OCI-LY1 (cell line): Measurements from ENCODE around the gene AMIGO2.

Source experiments
- H2AFZ ChIP-seq: fragments of 200-600 bp; sonication (generic), shearing (Covaris generic); 2 replicates; pipeline ENCODE4 v1.6.0; 2014; ENCODE audit warnings: antibody characterized with exemption, mild to moderate bottlenecking, low read length
- H3F3A ChIP-seq: fragments of 200-600 bp; sonication (generic), shearing (Covaris generic); 2 replicates; pipeline ENCODE4 v1.6.0; 2014; ENCODE audit warnings: mild to moderate bottlenecking, antibody characterized with exemption, low read length, moderate library complexity; ENCODE audit not compliant: insufficient read depth
- H3K27ac ChIP-seq: fragments of 200-600 bp; sonication (generic); 2 replicates; pipeline ENCODE4 v1.5.1; 2014; ENCODE audit warnings: low read length, mixed run types, mild to moderate bottlenecking, low read depth; ENCODE audit not compliant: poor library complexity, severe bottlenecking
- H3K27me3 ChIP-seq: fragments of 200-600 bp; sonication (generic); 2 replicates; pipeline ENCODE4 v1.6.0; 2014; ENCODE audit warnings: antibody characterized with exemption, mild to moderate bottlenecking, low read length, moderate library complexity; ENCODE audit not compliant: insufficient read depth
- H3K36me3 ChIP-seq: fragments of 200-600 bp; sonication (generic); 2 replicates; pipeline ENCODE4 v1.6.1; 2014; ENCODE audit warnings: mild to moderate bottlenecking, antibody characterized with exemption, low read length, moderate library complexity, mixed read lengths; ENCODE audit not compliant: insufficient read depth
- H3K4me1 ChIP-seq: fragments of 200-600 bp; sonication (generic); 2 replicates; pipeline ENCODE4 v1.5.1; 2014; ENCODE audit warnings: mild to moderate bottlenecking, low read length, moderate library complexity; ENCODE audit not compliant: insufficient read depth, severe bottlenecking
- H3K4me2 ChIP-seq: fragments of 200-600 bp; sonication (generic), shearing (Covaris generic); 2 replicates; pipeline ENCODE4 v1.6.1; 2014; ENCODE audit warnings: low read length
- H3K4me3 ChIP-seq: fragments of 200-600 bp; sonication (generic); 2 replicates; pipeline ENCODE4 v1.5.1; 2014; ENCODE audit warnings: low read length, low read depth, mild to moderate bottlenecking, mixed read lengths; ENCODE audit not compliant: poor library complexity, severe bottlenecking
- H3K79me2 ChIP-seq: fragments of 200-600 bp; shearing (Covaris generic); 2 replicates; pipeline ENCODE4 v1.6.1; 2016; ENCODE audit warnings: mixed run types, low read length, mixed read lengths; ENCODE audit not compliant: insufficient read depth
- H3K9ac ChIP-seq: fragments of 200-600 bp; sonication (generic), shearing (Covaris generic); 2 replicates; pipeline ENCODE4 v1.6.1; 2014; ENCODE audit warnings: mild to moderate bottlenecking, low read length, mixed read lengths
- H3K9me2 ChIP-seq: fragments of 200-600 bp; sonication (generic), shearing (Covaris generic); 2 replicates; pipeline ENCODE4 v1.6.1; 2014; ENCODE audit warnings: low read depth, mild to moderate bottlenecking, low read length, mixed read lengths
- H3K9me3 ChIP-seq: fragments of 200-600 bp; shearing (Covaris generic); 2 replicates; pipeline ENCODE4 v1.6.1; 2014; ENCODE audit warnings: low read length, mixed read lengths
- H4K20me1 ChIP-seq: fragments of 200-600 bp; sonication (generic), shearing (Covaris generic); 2 replicates; pipeline ENCODE4 v1.6.0; 2016; ENCODE audit warnings: mild to moderate bottlenecking, low read length; ENCODE audit not compliant: insufficient read depth
- EZH2 ChIP-seq: fragments of 200-600 bp; sonication (generic), shearing (Covaris generic); IDR thresholded peaks from 2 replicates; pipeline ENCODE4 v1.8.0; 2017; ENCODE audit warnings: borderline replicate concordance, mixed run types, mild to moderate bottlenecking, antibody characterized with exemption, low read length, moderate library complexity, mixed read lengths
- TF ChIP-seq, protein P1 (sequence below): fragments of 200-600 bp; sonication (generic), shearing (Covaris generic); IDR thresholded peaks from 2 replicates; pipeline ENCODE4 v1.5.1; 2017; ENCODE audit warnings: mild to moderate bottlenecking, antibody characterized with exemption, low read length, moderate library complexity, mixed read lengths

The AMIGO2 gene

DNA sequence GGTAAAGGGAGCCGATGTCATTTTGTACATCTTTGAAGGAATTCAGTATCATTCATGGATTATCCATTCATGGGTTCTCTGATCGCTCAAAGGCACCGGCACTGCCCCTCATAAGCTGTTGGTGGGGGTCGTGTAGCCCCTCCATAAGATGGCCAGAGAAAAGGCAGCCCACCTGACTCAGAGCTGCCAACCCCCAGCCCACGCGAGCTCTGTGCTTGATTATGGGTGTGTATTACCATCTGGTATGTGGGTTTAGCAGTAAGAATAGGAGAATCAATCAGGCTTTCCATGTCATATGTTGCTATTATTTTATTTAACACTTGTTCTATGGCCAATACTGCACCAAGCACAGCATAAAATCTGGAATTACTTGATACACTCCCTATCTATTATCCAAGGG is 32.1 kb upstream of the AMIGO2 start:
- H3K27ac ChIP-seq, result no peak overlapping the region

DNA sequence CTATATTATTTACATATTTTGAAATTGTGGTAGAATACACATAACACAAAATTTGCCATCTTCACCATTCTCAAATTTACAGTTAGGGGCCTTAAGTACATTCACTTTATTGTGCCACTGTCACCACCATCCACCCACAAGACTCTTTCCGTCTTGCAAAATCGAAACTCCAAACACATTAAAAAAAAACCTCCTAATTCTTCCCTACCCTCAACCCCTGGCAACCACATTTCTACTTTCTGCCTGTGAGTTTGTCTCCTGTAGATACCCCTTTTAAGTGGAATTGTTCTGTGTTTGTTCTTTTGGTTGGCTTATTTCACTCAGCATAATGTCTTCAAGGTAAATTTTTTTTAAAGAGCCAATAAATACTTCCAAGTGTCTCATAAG is 31.6 kb upstream of the AMIGO2 start:
- Histone ChIP-seq H3F3A (no peaks in the 10 kb centered on the region), H2AFZ (no peak overlapping the region), H3K9me2 (no peaks in the 10 kb centered on the region), H3K4me1 (peaks cover 8% of the 10 kb centered on the region), H3K4me2 (no peak overlapping the region), H3K4me3 (no peak overlapping the region), H4K20me1 (no peaks in the 10 kb centered on the region), H3K79me2 (no peaks in the 10 kb centered on the region), H3K27me3 (no peaks in the 10 kb centered on the region), H3K9me3 (no peaks in the 10 kb centered on the region), H3K9ac (no peak overlapping the region), H3K27ac (no peak overlapping the region), H3K36me3 (no peaks in the 10 kb centered on the region)
- TF ChIP-seq EZH2, result no peak
- TF ChIP-seq, protein P1, sequence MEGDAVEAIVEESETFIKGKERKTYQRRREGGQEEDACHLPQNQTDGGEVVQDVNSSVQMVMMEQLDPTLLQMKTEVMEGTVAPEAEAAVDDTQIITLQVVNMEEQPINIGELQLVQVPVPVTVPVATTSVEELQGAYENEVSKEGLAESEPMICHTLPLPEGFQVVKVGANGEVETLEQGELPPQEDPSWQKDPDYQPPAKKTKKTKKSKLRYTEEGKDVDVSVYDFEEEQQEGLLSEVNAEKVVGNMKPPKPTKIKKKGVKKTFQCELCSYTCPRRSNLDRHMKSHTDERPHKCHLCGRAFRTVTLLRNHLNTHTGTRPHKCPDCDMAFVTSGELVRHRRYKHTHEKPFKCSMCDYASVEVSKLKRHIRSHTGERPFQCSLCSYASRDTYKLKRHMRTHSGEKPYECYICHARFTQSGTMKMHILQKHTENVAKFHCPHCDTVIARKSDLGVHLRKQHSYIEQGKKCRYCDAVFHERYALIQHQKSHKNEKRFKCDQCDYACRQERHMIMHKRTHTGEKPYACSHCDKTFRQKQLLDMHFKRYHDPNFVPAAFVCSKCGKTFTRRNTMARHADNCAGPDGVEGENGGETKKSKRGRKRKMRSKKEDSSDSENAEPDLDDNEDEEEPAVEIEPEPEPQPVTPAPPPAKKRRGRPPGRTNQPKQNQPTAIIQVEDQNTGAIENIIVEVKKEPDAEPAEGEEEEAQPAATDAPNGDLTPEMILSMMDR, result no peak

More for the DNA sequence above, 32.1 kb upstream of the AMIGO2 start:
- H3K4me3 ChIP-seq, result no peak overlapping the region
- H3F3A ChIP-seq, result no peaks in the 10 kb centered on the region
- no peaks in the 10 kb centered on the region for H4K20me1 ChIP-seq
- H3K36me3 ChIP-seq, result no peaks in the 10 kb centered on the region
- no peaks in the 10 kb centered on the region for H3K9me3 ChIP-seq
- no peak overlapping the region for H3K9ac ChIP-seq
- no peaks in the 10 kb centered on the region for H3K27me3 ChIP-seq
- no peak overlapping the region for H3K4me2 ChIP-seq
- H3K79me2 ChIP-seq, result no peaks in the 10 kb centered on the region
- H3K9me2 ChIP-seq, result no peaks in the 10 kb centered on the region
- H3K4me1 ChIP-seq, result peaks cover 8% of the 10 kb centered on the region
- TF ChIP-seq, protein P1, result no peak
- no peak for TF ChIP-seq EZH2
- H2AFZ ChIP-seq, result no peak overlapping the region

DNA sequence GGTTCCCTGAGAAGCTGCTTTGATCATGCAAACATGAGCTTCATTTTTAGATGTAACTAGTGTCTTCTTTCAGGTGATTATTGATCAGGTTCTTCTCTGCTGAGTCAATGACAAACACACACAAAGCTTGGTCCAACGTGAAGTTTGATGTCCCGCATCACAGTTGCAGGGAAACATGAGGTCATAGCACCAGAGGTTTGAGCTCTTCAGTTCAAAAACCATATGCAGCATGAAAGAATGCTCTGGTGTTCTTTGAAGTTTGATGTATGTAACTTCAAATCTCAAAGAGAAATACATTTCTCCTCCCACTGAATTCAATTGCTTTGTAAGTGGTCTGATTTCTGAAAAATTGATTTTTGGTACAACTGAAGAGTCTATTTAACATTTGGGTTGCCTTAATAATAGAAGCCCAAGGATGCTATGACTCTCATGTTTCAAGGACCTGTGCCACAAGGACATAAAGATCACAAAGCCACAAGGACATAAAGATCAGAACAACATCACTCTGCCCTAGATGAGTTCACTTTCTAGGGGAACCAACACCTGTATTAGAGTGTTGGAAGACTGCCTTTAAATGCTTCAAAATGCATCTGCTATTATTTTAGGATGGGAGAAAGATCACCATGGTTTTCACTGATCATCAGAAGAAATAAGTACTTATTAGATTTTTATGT is 31.1 kb upstream of the AMIGO2 start:
- H3K27ac ChIP-seq, result no peak overlapping the region
- no peak overlapping the region for H3K4me2 ChIP-seq
- no peaks in the 10 kb centered on the region for H3K9me2 ChIP-seq
- no peaks in the 10 kb centered on the region for H3K79me2 ChIP-seq
- H3K4me3 ChIP-seq, result no peak overlapping the region
- no peak overlapping the region for H3K9ac ChIP-seq
- H2AFZ ChIP-seq, result no peak overlapping the region
- TF ChIP-seq EZH2, result no peak
- TF ChIP-seq, protein P1, result no peak
- H3F3A ChIP-seq, result no peaks in the 10 kb centered on the region
- H4K20me1 ChIP-seq, result no peaks in the 10 kb centered on the region
- no peaks in the 10 kb centered on the region for H3K27me3 ChIP-seq
- H3K9me3 ChIP-seq, result no peaks in the 10 kb centered on the region
- H3K36me3 ChIP-seq, result no peaks in the 10 kb centered on the region
- peaks cover 8% of the 10 kb centered on the region for H3K4me1 ChIP-seq
